Measurements from ENCODE around the gene WDR36. TPM values are rescaled to one million over a fixed set of nuclear protein-coding genes. Genes with fewer than 3 reads are reported as not detected.

The WDR36 gene
- total RNA-seq, 2 donors from 2014 or later: 11.9 to 16.1 TPM

GRCh38 chr5:111124793-111125192, 32.6 kb downstream of the WDR36 start:
- Histone ChIP-seq H3K27ac (no peak overlapping the region), H3K36me3 (replicated peaks in 1 of 2; ENCODE audit: insufficient read depth in 1 of 2, low read depth in 2 of 2) (peaks cover 6 to 38% of the 10 kb centered on the region in 2 donors), H3K9me3 (no peaks in the 10 kb centered on the region), H3K4me1 (no peaks in the 10 kb centered on the region), H3K4me3 (no peak overlapping the region), H3K27me3 (no peaks in the 10 kb centered on the region)
- DNase-seq: no peak
- TF ChIP-seq POLR2A (IDR thresholded peaks at IDR 0.05): no peak
- TF ChIP-seq, protein P1, sequence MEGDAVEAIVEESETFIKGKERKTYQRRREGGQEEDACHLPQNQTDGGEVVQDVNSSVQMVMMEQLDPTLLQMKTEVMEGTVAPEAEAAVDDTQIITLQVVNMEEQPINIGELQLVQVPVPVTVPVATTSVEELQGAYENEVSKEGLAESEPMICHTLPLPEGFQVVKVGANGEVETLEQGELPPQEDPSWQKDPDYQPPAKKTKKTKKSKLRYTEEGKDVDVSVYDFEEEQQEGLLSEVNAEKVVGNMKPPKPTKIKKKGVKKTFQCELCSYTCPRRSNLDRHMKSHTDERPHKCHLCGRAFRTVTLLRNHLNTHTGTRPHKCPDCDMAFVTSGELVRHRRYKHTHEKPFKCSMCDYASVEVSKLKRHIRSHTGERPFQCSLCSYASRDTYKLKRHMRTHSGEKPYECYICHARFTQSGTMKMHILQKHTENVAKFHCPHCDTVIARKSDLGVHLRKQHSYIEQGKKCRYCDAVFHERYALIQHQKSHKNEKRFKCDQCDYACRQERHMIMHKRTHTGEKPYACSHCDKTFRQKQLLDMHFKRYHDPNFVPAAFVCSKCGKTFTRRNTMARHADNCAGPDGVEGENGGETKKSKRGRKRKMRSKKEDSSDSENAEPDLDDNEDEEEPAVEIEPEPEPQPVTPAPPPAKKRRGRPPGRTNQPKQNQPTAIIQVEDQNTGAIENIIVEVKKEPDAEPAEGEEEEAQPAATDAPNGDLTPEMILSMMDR (IDR thresholded peaks at IDR 0.05): no peak
- WGBS, 2 donors: 89 to 95% methylated on average over 1 of the region's 1 CpG
- ATAC-seq: no peak
- intact Hi-C loops (cut with DNase I): no loop called here

DNA sequence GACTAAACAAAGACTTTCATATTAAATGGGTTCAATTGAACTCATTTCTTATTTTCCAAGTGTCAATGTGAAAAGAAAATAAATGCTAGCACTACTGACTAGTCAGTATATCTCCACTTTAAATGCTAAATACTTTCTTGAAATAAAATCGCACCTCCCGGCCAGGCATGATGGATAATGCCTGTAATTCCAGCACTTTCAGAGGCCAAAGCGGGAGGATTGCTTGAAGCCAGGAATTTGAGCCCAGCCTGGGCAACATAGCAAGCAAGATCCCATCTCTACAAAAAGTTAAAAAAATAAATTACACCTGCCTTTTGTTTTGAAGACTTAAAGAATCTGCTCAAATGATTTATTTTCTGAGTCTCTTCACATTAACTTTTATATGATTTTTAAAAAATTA, 34.7 kb downstream of the WDR36 start:
- ATAC-seq (no peak), DNase-seq (no peak)
- Histone ChIP-seq H3K27me3 (no peaks in the 10 kb centered on the region), H3K36me3 (replicated peaks in 1 of 2; ENCODE audit: insufficient read depth in 1 of 2, low read depth in 2 of 2) (peaks cover 0 to 26% of the 10 kb centered on the region in 2 donors), H3K4me1 (no peaks in the 10 kb centered on the region), H3K9me3 (no peaks in the 10 kb centered on the region), H3K27ac (no peak overlapping the region), H3K4me3 (no peak overlapping the region)
- intact Hi-C loops (cut with DNase I): no loop called here
- TF ChIP-seq, protein P1 (IDR thresholded peaks at IDR 0.05): no peak
- TF ChIP-seq POLR2A (IDR thresholded peaks at IDR 0.05): no peak
- 92 to 95% methylated on average over 3 of the region's 3 CpGs for WGBS, 2 donors

GRCh38 chr5:111127453-111128195, 35.5 kb downstream of the WDR36 start:
- H3K27ac ChIP-seq: no peak overlapping the region
- no peaks in the 10 kb centered on the region for H3K9me3 ChIP-seq
- H3K36me3 ChIP-seq (replicated peaks in 1 of 2; ENCODE audit: insufficient read depth in 1 of 2, low read depth in 2 of 2): peaks cover 0 to 21% of the 10 kb centered on the region in 2 donors
- H3K27me3 ChIP-seq: no peaks in the 10 kb centered on the region
- ATAC-seq: no peak
- no peak overlapping the region for H3K4me3 ChIP-seq
- TF ChIP-seq, protein P1 (IDR thresholded peaks at IDR 0.05): no peak
- no peak for DNase-seq
- no peaks in the 10 kb centered on the region for H3K4me1 ChIP-seq
- 86 to 89% methylated on average over 3 of the region's 3 CpGs for WGBS, 2 donors
- intact Hi-C loops (cut with DNase I): no loop called here

- WGBS, 2 donors: 82 to 84% methylated on average over 3 of the region's 3 CpGs
- peaks cover 0 to 10% of the 10 kb centered on the region in 2 donors for H3K36me3 ChIP-seq (replicated peaks in 1 of 2; ENCODE audit: insufficient read depth in 1 of 2, low read depth in 2 of 2)
- H3K27me3 ChIP-seq: no peaks in the 10 kb centered on the region
- no peak overlapping the region for H3K4me3 ChIP-seq
- no peak for DNase-seq
- H3K27ac ChIP-seq: no peak overlapping the region
- H3K9me3 ChIP-seq: no peaks in the 10 kb centered on the region
- no peaks in the 10 kb centered on the region for H3K4me1 ChIP-seq
- ATAC-seq: no peak
- intact Hi-C loops (cut with DNase I): no loop called here
- no peak for TF ChIP-seq POLR2A (IDR thresholded peaks at IDR 0.05)
- TF ChIP-seq, protein P1 (IDR thresholded peaks at IDR 0.05): no peak
Measured at GRCh38 chr5:111129938-111130337, 37.8 kb downstream of the WDR36 start.

DNA sequence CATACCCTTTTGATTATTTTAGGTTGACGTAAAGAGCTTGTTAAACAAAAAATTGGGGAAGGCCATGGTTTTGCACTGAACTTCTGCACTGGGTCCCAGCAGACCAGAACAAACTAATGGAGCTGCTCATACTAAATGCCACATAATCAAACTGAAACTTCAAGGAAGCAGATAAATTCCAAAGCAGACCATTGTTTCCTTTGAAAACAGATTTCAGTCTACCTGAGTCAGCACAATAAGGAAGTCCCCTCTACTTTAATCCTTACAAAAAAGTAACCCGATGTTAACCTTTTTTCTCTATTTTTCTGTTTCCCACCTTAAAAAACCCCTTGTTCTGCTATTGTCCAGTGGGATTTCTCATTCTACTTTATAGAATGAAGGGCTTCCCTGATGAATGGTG, 39.2 kb downstream of the WDR36 start:
- H3K27me3 ChIP-seq: no peaks in the 10 kb centered on the region
- TF ChIP-seq, protein P1 (IDR thresholded peaks at IDR 0.05): no peak
- TF ChIP-seq POLR2A (IDR thresholded peaks at IDR 0.05): no peak
- H3K9me3 ChIP-seq: no peaks in the 10 kb centered on the region
- H3K36me3 ChIP-seq (replicated peaks in 1 of 2; ENCODE audit: insufficient read depth in 1 of 2, low read depth in 2 of 2): peaks cover 0 to 4% of the 10 kb centered on the region in 2 donors
- intact Hi-C loops (cut with DNase I): no loop called here
- DNase-seq (no peak), ATAC-seq (no peak)
- H3K27ac ChIP-seq: no peak overlapping the region
- WGBS, 2 donors: 50 to 69% methylated on average over 2 of the region's 2 CpGs
- no peak overlapping the region for H3K4me3 ChIP-seq
- no peaks in the 10 kb centered on the region for H3K4me1 ChIP-seq

Data from body of pancreas (tissue), 4 donors.